ENCODE data around the gene PRLH. TPM values are rescaled to one million over a fixed set of nuclear protein-coding genes. Genes with fewer than 3 reads are reported as not detected.

Gene PRLH
- total RNA-seq, 1 experiment from 2014 or later, result not detected

- no peak for DNase-seq (ENCODE audit: low read depth, low spot score)
- in situ Hi-C loops (cut with HindIII; ENCODE audit: low pct_unique_long_range_greater_than_20kb, low sequenced_read_pairs), result no loop called here
Observed at GRCh38 chr2:237556773-237557632, 9.4 kb upstream of the PRLH start.

- in situ Hi-C loops (cut with HindIII; ENCODE audit: low pct_unique_long_range_greater_than_20kb, low sequenced_read_pairs), result no loop called here
- no peak for DNase-seq (ENCODE audit: low read depth, low spot score)
Observed at GRCh38 chr2:237557633-237558015, 8.8 kb upstream of the PRLH start.

GRCh38 chr2:237558961-237559641 lies 7.3 kb upstream of the PRLH start:
- in situ Hi-C loops (cut with HindIII; ENCODE audit: low pct_unique_long_range_greater_than_20kb, low sequenced_read_pairs), result no loop called here
- DNase-seq (ENCODE audit: low read depth, low spot score), result peak; percentile 25

GRCh38 chr2:237561221-237561620 lies 5.2 kb upstream of the PRLH start:
- no peak for DNase-seq (ENCODE audit: low read depth, low spot score)
- in situ Hi-C loops (cut with HindIII; ENCODE audit: low pct_unique_long_range_greater_than_20kb, low sequenced_read_pairs), result no loop called here

- in situ Hi-C loops (cut with HindIII; ENCODE audit: low pct_unique_long_range_greater_than_20kb, low sequenced_read_pairs), result no loop called here
- DNase-seq (ENCODE audit: low read depth, low spot score), result no peak
Observed at GRCh38 chr2:237563816-237564215, 2.6 kb upstream of the PRLH start.

- no peak for DNase-seq (ENCODE audit: low read depth, low spot score)
- in situ Hi-C loops (cut with HindIII; ENCODE audit: low pct_unique_long_range_greater_than_20kb, low sequenced_read_pairs), result no loop called here
Observed at GRCh38 chr2:237564526-237565131, 1.7 kb upstream of the PRLH start.

- no peak for DNase-seq (ENCODE audit: low read depth, low spot score)
- in situ Hi-C loops (cut with HindIII; ENCODE audit: low pct_unique_long_range_greater_than_20kb, low sequenced_read_pairs), result no loop called here
Observed at GRCh38 chr2:237565974-237566373, 400 bp upstream of the PRLH start.

GRCh38 chr2:237567276-237568029 lies 1.1 kb downstream of the PRLH start:
- in situ Hi-C loops (cut with HindIII; ENCODE audit: low pct_unique_long_range_greater_than_20kb, low sequenced_read_pairs), result no loop called here
- no peak for DNase-seq (ENCODE audit: low read depth, low spot score)

- in situ Hi-C loops (cut with HindIII; ENCODE audit: low pct_unique_long_range_greater_than_20kb, low sequenced_read_pairs), result no loop called here
- no peak for DNase-seq (ENCODE audit: low read depth, low spot score)
Observed at GRCh38 chr2:237568121-237568660, 1.8 kb downstream of the PRLH start.

GRCh38 chr2:237569041-237569440 lies 2.7 kb downstream of the PRLH start:
- in situ Hi-C loops (cut with HindIII; ENCODE audit: low pct_unique_long_range_greater_than_20kb, low sequenced_read_pairs), result no loop called here
- no peak for DNase-seq (ENCODE audit: low read depth, low spot score)

GRCh38 chr2:237569896-237570295 lies 3.5 kb downstream of the PRLH start:
- no peak for DNase-seq (ENCODE audit: low read depth, low spot score)
- in situ Hi-C loops (cut with HindIII; ENCODE audit: low pct_unique_long_range_greater_than_20kb, low sequenced_read_pairs), result no loop called here

GRCh38 chr2:237570776-237571335 lies 4.5 kb downstream of the PRLH start:
- in situ Hi-C loops (cut with HindIII; ENCODE audit: low pct_unique_long_range_greater_than_20kb, low sequenced_read_pairs), result no loop called here
- DNase-seq (ENCODE audit: low read depth, low spot score), result no peak

- in situ Hi-C loops (cut with HindIII; ENCODE audit: low pct_unique_long_range_greater_than_20kb, low sequenced_read_pairs), result no loop called here
- DNase-seq (ENCODE audit: low read depth, low spot score), result no peak
Observed at GRCh38 chr2:237571551-237571950, 5.2 kb downstream of the PRLH start.

GRCh38 chr2:237572021-237572741 lies 5.8 kb downstream of the PRLH start:
- in situ Hi-C loops (cut with HindIII; ENCODE audit: low pct_unique_long_range_greater_than_20kb, low sequenced_read_pairs), result no loop called here
- DNase-seq (ENCODE audit: low read depth, low spot score), result peak; percentile 89

- in situ Hi-C loops (cut with HindIII; ENCODE audit: low pct_unique_long_range_greater_than_20kb, low sequenced_read_pairs), result no loop called here
- DNase-seq (ENCODE audit: low read depth, low spot score), result no peak
Observed at GRCh38 chr2:237572742-237573101, 6.3 kb downstream of the PRLH start.

GRCh38 chr2:237573721-237574415 lies 7.5 kb downstream of the PRLH start:
- in situ Hi-C loops (cut with HindIII; ENCODE audit: low pct_unique_long_range_greater_than_20kb, low sequenced_read_pairs), result no loop called here

More at GRCh38 chr2:237573721-237574415, 7.5 kb downstream of the PRLH start:
- DNase-seq (ENCODE audit: low read depth, low spot score), result no peak
